Left ventricle myocardium inferior (tissue), 1 donor: ENCODE results near the gene ATG101. TPM values are rescaled to one million over a fixed set of nuclear protein-coding genes. Genes with fewer than 3 reads are reported as not detected.

Experiments used
- DNase-seq: peaks from one replicate; pipeline ENCODE4 v3.0.0-alpha.2; 2020
- H3K27ac ChIP-seq: fragments of 200-600 bp; replicated peaks from 2 replicates; pipeline ENCODE4 v1.8.0; 2021
- H3K27me3 ChIP-seq: fragments of 200-600 bp; 2 replicates; pipeline ENCODE4 v1.8.0; 2021; ENCODE audit warnings: low read depth
- H3K36me3 ChIP-seq: fragments of 200-600 bp; 2 replicates; pipeline ENCODE4 v1.8.0; 2021
- H3K4me1 ChIP-seq: fragments of 200-600 bp; 2 replicates; pipeline ENCODE4 v1.8.0; 2021
- H3K4me3 ChIP-seq: fragments of 200-600 bp; 2 replicates; pipeline ENCODE4 v1.8.0; 2021; ENCODE audit warnings: mild to moderate bottlenecking, moderate library complexity
- H3K9me3 ChIP-seq: fragments of 200-600 bp; replicated peaks from 2 replicates; pipeline ENCODE4 v1.8.0; 2021
- intact Hi-C: fragments of 100-400 bp; cut with micrococcal nuclease; formaldehyde crosslinking; loops from one replicate; pipeline ENCODE4 v1.11.0; 2022
- total RNA-seq: library from RNA; stranded (reverse); fragmentation: NEBNext Ultra II Directional; extraction: Animal tissue kit (Norgen Biotek cat#: 25700); gene quantifications from one replicate; pipeline ENCODE4 v1.2.1, GENCODE V29; 2021
- TF ChIP-seq, protein P1 (sequence below): fragments of 200-600 bp; IDR thresholded peaks from 2 replicates; pipeline ENCODE4 v1.8.0; 2021; ENCODE audit warnings: antibody characterized with exemption, mild to moderate bottlenecking, borderline replicate concordance
- donor health status: DM: no; HTN: yes; CAD: no; lungs with severe emphysema.

The ATG101 gene
- total RNA-seq, 1 donor from 2014 or later = 23.8 TPM

- peak; percentile 63 for DNase-seq
- intact Hi-C loops = no loop called here
- TF ChIP-seq, protein P1, sequence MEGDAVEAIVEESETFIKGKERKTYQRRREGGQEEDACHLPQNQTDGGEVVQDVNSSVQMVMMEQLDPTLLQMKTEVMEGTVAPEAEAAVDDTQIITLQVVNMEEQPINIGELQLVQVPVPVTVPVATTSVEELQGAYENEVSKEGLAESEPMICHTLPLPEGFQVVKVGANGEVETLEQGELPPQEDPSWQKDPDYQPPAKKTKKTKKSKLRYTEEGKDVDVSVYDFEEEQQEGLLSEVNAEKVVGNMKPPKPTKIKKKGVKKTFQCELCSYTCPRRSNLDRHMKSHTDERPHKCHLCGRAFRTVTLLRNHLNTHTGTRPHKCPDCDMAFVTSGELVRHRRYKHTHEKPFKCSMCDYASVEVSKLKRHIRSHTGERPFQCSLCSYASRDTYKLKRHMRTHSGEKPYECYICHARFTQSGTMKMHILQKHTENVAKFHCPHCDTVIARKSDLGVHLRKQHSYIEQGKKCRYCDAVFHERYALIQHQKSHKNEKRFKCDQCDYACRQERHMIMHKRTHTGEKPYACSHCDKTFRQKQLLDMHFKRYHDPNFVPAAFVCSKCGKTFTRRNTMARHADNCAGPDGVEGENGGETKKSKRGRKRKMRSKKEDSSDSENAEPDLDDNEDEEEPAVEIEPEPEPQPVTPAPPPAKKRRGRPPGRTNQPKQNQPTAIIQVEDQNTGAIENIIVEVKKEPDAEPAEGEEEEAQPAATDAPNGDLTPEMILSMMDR = no peak
- H3K4me3 ChIP-seq = peak overlapping the region; percentile 54
- peaks cover 71% of the 10 kb centered on the region for H3K4me1 ChIP-seq
- H3K27me3 ChIP-seq = no peaks in the 10 kb centered on the region
- no peaks in the 10 kb centered on the region for H3K9me3 ChIP-seq
- H3K27ac ChIP-seq = peak overlapping the region; percentile 93
- no peaks in the 10 kb centered on the region for H3K36me3 ChIP-seq
Measured at GRCh38 chr12:52032446-52032803, 37.4 kb upstream of the ATG101 start.

DNA sequence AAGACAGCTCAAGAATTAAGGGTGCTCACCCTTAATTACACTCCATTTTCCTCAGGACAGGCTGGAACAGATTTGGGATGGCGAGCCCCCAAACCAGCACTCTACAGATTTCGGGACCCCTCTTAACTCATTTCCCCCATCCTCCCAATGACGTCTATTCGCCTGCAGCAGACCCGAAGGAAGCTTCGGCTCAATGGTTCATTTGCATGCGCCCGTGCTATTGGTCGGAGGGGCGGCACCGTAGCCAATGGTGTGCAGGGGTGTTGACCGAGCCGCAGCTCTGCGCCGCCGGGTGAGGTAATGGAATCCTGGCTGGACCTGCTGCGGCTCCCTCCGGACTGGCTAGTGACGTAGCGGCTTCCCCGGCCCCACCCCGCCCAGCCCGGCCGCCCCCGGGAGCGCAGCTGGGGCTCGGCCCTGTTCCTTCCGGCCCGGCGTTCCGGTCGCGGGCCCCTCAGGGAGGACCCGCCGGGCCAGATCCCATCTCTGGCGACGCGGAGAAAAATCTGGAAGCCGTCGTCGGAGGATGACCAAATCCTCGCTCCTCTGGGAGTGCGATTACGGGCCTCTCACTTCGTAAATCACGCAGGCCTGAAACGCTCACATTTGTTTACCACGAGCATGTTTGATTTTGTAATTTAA is 36.9 kb upstream of the ATG101 start:
- intact Hi-C loops = no loop called here

DNA sequence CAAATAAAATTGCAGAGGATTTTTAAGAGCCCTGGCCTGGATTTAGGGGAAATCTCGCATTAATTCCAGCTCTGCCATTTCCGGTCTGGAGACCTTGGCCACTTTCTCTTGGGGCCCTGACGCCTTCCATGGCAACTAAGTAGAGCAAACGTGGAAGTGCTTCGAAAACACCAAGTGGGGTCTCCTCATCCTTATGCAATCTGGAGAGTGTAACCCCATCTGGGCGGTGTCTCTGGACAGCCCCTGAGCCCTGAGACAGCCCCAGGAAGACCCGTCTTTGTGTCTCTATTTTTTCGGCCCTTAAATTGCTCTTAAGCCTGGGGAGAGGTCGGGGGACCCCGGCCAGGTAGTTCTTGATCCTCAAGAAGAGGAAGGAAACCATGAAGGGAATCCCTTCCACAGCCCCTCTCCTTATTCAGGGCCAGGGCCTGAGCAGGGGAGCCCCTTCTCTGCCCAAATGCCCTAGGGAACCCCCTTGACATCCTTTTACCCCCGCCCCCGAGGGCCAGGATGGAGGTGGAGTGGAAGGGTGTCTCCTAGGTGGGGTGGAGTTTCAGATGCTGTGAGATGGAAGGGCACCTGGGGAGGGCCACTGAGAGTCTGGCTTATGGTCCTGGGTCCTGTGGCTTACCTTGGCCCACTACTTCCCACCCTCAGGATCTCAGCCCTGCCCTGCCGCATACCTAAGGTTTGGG is 36.2 kb upstream of the ATG101 start:
- intact Hi-C loops = no loop called here
- no peak for DNase-seq
- peaks cover 80% of the 10 kb centered on the region for H3K4me1 ChIP-seq
- H3K36me3 ChIP-seq = no peaks in the 10 kb centered on the region
- peak overlapping the region; percentile 93 for H3K27ac ChIP-seq
- no peaks in the 10 kb centered on the region for H3K9me3 ChIP-seq
- TF ChIP-seq, protein P1 = no peak
- no peaks in the 10 kb centered on the region for H3K27me3 ChIP-seq
- H3K4me3 ChIP-seq = peak overlapping the region; percentile 54

More for the DNA sequence above, 36.9 kb upstream of the ATG101 start:
- Histone ChIP-seq H3K9me3 (no peaks in the 10 kb centered on the region), H3K4me3 (peak overlapping the region; percentile 54), H3K27ac (peak overlapping the region; percentile 93), H3K36me3 (no peaks in the 10 kb centered on the region), H3K4me1 (peaks cover 73% of the 10 kb centered on the region), H3K27me3 (no peaks in the 10 kb centered on the region)
- DNase-seq = peak; percentile 98
- TF ChIP-seq, protein P1 = no peak

GRCh38 chr12:52035190-52035589 is 34.6 kb upstream of the ATG101 start:
- intact Hi-C loops = no loop called here

DNA sequence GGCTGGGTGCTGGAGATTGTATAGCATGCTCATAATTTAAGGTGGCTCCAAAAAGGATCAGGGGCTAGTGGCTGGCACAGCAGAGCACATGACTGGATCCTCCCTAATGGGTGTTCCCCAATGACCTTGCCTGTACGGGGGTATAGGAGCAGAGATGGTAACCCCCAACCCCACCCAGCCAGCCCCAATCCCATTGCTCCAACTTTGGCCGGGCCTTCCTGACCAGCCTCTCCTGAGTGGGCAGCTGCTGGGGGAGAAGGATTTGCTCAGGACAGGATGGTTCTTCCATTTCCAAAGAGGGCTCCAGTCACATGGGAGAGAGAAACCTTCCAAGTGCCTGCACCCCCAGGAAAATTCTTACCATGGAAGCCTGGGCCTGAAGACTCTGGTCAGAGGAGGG is 33.9 kb upstream of the ATG101 start:
- Histone ChIP-seq H3K4me1 (peaks cover 87% of the 10 kb centered on the region), H3K36me3 (no peaks in the 10 kb centered on the region), H3K9me3 (no peaks in the 10 kb centered on the region), H3K27ac (peak overlapping the region; percentile 96), H3K4me3 (peak overlapping the region; percentile 75), H3K27me3 (no peaks in the 10 kb centered on the region)
- intact Hi-C loops = no loop called here
- no peak for DNase-seq
- TF ChIP-seq, protein P1 = no peak

More at GRCh38 chr12:52035190-52035589, 34.6 kb upstream of the ATG101 start:
- H3K27ac ChIP-seq = peak overlapping the region; percentile 96
- H3K4me1 ChIP-seq = peaks cover 81% of the 10 kb centered on the region
- no peaks in the 10 kb centered on the region for H3K9me3 ChIP-seq
- no peaks in the 10 kb centered on the region for H3K36me3 ChIP-seq
- no peak for DNase-seq
- TF ChIP-seq, protein P1 = no peak
- no peaks in the 10 kb centered on the region for H3K27me3 ChIP-seq
- H3K4me3 ChIP-seq = no peak overlapping the region
